K562 (cell line): ENCODE results near the gene PARD3. TPM values are rescaled to one million over a fixed set of nuclear protein-coding genes. Genes with fewer than 3 reads are reported as not detected.

Experiments used
- BCLAF1 ChIP-seq, 2 experiments: fragments of 450-650 bp in 1 of 2; IDR thresholded peaks; 2 replicates each; pipeline ENCODE4 v1.6.1; 2011 to 2017; ENCODE audit warnings: low read depth in 2 of 2, antibody characterized with exemption in 1 of 2, borderline replicate concordance in 1 of 2, low read length in 1 of 2, mild to moderate bottlenecking in 1 of 2, mixed read lengths in 1 of 2; ENCODE audit not compliant: control insufficient read depth in 1 of 2
- CBFA2T3 ChIP-seq: fragments of 450-650 bp; IDR thresholded peaks from 2 replicates; pipeline ENCODE4 v1.6.1; 2017
- CBX1 ChIP-seq: sonication (generic); IDR thresholded peaks from 2 replicates; pipeline ENCODE4 v1.6.1; 2016; ENCODE audit warnings: antibody characterized with exemption, low read depth, mild to moderate bottlenecking
- CREM ChIP-seq: IDR thresholded peaks from 2 replicates; pipeline ENCODE4 v1.6.1; 2014; ENCODE audit warnings: antibody characterized with exemption, low read depth
- EWSR1 ChIP-seq: fragments of 450-650 bp; IDR thresholded peaks from 2 replicates; pipeline ENCODE4 v1.6.1; 2018; ENCODE audit warnings: borderline replicate concordance, mild to moderate bottlenecking, low read depth, moderate library complexity; ENCODE audit not compliant: partially characterized antibody
- HDAC2 ChIP-seq: fragments of 450-650 bp; IDR thresholded peaks from 2 replicates; pipeline ENCODE4 v1.6.1; 2016; ENCODE audit warnings: mild to moderate bottlenecking
- HDAC3 ChIP-seq: fragments of 450-650 bp; IDR thresholded peaks from 2 replicates; pipeline ENCODE4 v1.6.1; 2018; ENCODE audit warnings: borderline replicate concordance, mild to moderate bottlenecking, moderate library complexity; ENCODE audit not compliant: partially characterized antibody
- L3MBTL2 ChIP-seq: fragments of 450-650 bp; IDR thresholded peaks from 2 replicates; pipeline ENCODE4 v1.6.1; 2016; ENCODE audit warnings: mild to moderate bottlenecking, moderate library complexity
- MBD2 ChIP-seq: sonication (generic); IDR thresholded peaks from 2 replicates; pipeline ENCODE4 v1.6.1; 2016; ENCODE audit warnings: low read depth, borderline replicate concordance
- MEIS2 ChIP-seq: fragments of 450-650 bp; IDR thresholded peaks from 2 replicates; pipeline ENCODE4 v1.6.1; 2014; ENCODE audit warnings: mild to moderate bottlenecking; ENCODE audit not compliant: partially characterized antibody
- PHB2 ChIP-seq: fragments of 450-650 bp; IDR thresholded peaks from 2 replicates; pipeline ENCODE4 v1.6.1; 2017; ENCODE audit warnings: low read depth
- PML ChIP-seq: IDR thresholded peaks from 2 replicates; pipeline ENCODE4 v1.6.1; 2012; ENCODE audit warnings: low read length, inconsistent platforms
- POLR2AphosphoS2 ChIP-seq: IDR thresholded peaks from 2 replicates; pipeline ENCODE4 v1.6.1; 2012; ENCODE audit warnings: low read length, improper control_type of control experiment
- RBM22 ChIP-seq: fragments of 200-400 bp; formaldehyde crosslinking; IDR thresholded peaks from 2 replicates; pipeline ENCODE4 v1.6.1; 2018; ENCODE audit warnings: low read length, low read depth; ENCODE audit not compliant: poor library complexity, severe bottlenecking
- SMARCC2 ChIP-seq: fragments of 450-650 bp; IDR thresholded peaks from 2 replicates; pipeline ENCODE4 v1.6.1; 2017; ENCODE audit warnings: antibody characterized with exemption, moderate library complexity, mild to moderate bottlenecking, low read depth
- STAT5A ChIP-seq: IDR thresholded peaks from 2 replicates; pipeline ENCODE4 v1.6.1; 2012; ENCODE audit warnings: low read length, inconsistent platforms, borderline replicate concordance
- TARDBP ChIP-seq: fragments of 450-650 bp; IDR thresholded peaks from 2 replicates; pipeline ENCODE4 v1.6.1; 2016
- THRB ChIP-seq: fragments of 450-650 bp; formaldehyde crosslinking; conservative IDR thresholded peaks from 2 replicates; pipeline ENCODE4 v1.4.0; 2022; ENCODE audit warnings: mild to moderate bottlenecking, missing genetic modification characterization
- TRIM24 ChIP-seq, 2 experiments: fragments of 450-650 bp; IDR thresholded peaks; 2 replicates each; pipeline ENCODE4 v1.6.1; 2016
- XRCC4 ChIP-seq: IDR thresholded peaks from one replicate; pipeline ENCODE4 v1.6.1; 2011; ENCODE audit not compliant: insufficient read depth, insufficient read length; ENCODE audit errors: extremely low read depth
- ZNF592 ChIP-seq: fragments of 450-650 bp; IDR thresholded peaks from 2 replicates; pipeline ENCODE4 v1.6.1; 2017; ENCODE audit warnings: antibody characterized with exemption, mild to moderate bottlenecking
- polyA plus RNA-seq, 8 experiments: library from polyadenylated mRNA; depleted of rRNA in 4 of 8; stranded (reverse) in 5 of 8; unstranded in 3 of 8; fragments of >200 nt; fragmentation: Nextera tagmentation in 2 of 8; fragmentation: Illumina TruSeq in 1 of 8; extraction: Ambion mirVana in 2 of 8; extraction: Trizol in 1 of 8; gene quantifications; 2 replicates each; pipeline versions ENCODE4 v1.2.1 to v1.2.3, GENCODE V29; 2011 to 2014; ENCODE audit warnings: inconsistent platforms in 1 of 8, missing spikeins in 1 of 8
- total RNA-seq, 7 experiments: library from RNA; depleted of rRNA in 6 of 7; stranded (reverse); fragments of >200 nt in 6 of 7; fragmentation: Illumina TruSeq in 2 of 7; extraction: Trizol in 2 of 7; gene quantifications; 2 replicates each; pipeline versions ENCODE4 v1.2.1 to v1.2.3, GENCODE V29; 2011 to 2021; ENCODE audit warnings: low replicate concordance in 1 of 7

PARD3 gene
- total and polyA plus RNA-seq, 9 of the 15 experiments (the other 6 are each of a cell fraction or from before 2014, with no cell fraction given): 2.7 to 11.7 (median 7.7) TPM

DNA sequence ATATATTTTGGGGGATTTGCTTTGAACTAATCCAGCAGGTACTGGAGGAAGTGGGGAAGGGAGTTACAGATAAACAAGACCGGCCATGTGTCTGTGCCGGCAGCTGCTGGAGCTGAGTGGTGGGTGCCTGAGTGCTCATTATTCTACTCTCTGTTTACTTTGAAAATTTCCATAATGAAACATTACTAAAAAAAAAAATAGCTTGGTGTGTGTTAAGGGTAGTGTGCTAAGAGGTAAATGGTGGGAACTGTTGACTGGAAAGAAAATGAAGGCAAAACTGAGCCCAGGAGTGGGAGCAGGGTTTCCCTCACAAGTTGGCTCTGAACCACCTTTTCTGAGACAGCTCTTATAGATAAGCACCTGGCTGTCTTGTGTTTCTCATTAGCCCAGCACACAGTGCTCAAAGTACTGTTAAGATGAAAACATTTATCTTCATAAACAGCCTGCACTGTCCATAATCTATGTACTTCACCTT lies 50.6 kb downstream of the PARD3 start (continued):
- TF ChIP-seq XRCC4: no peak
- no peak for TF ChIP-seq EWSR1
- TF ChIP-seq CREM: 0 out of 2 replicates have a peak, but pooled peaks have one; percentile 10
- no peak for TF ChIP-seq HDAC2
- peak; percentile 70 for TF ChIP-seq PML
- TF ChIP-seq SMARCC2: peak; percentile 57; the same call in 1 of the 2 replicates
- 0 out of 2 replicates have a peak, but pooled peaks have one; percentile 35 for TF ChIP-seq PHB2
- TF ChIP-seq RBM22: no peak
- TF ChIP-seq THRB (CRISPR knock-in tag): no peak
- peak; percentile 52 for TF ChIP-seq L3MBTL2
- TF ChIP-seq MBD2: no peak
- no peak for TF ChIP-seq HDAC3
- TF ChIP-seq CBFA2T3: peak; percentile 94
- no peak for TF ChIP-seq TARDBP
- TF ChIP-seq MEIS2: peak; percentile 43
- TF ChIP-seq TRIM24 (IDR thresholded peaks at IDR 0.05): peak; percentile 52 to 70; a peak in 3 of 4 replicates
- 0 out of 2 replicates have a peak, but pooled peaks have one; percentile 20 for TF ChIP-seq ZNF592
- peak; percentile 68 for TF ChIP-seq STAT5A
- TF ChIP-seq CBX1: no peak
- TF ChIP-seq POLR2AphosphoS2: no peak
- no peak for TF ChIP-seq BCLAF1 (IDR thresholded peaks at IDR 0.05; ENCODE audit: borderline replicate concordance in 1 of 2, control insufficient read depth in 1 of 2, low read depth in 2 of 2, low read length in 1 of 2)
